HepG2 (cell line): ENCODE results near the gene TAGAP.

Experiments used
- BRCA1 ChIP-seq: sonication (generic); formaldehyde crosslinking; IDR thresholded peaks from 2 replicates; pipeline ENCODE4 v1.4.0; 2020; ENCODE audit warnings: missing genetic modification reagents
- HDAC2 ChIP-seq: sonication (generic); formaldehyde crosslinking; IDR thresholded peaks from 2 replicates; pipeline ENCODE4 v1.4.0; 2020; ENCODE audit warnings: missing genetic modification reagents
- MAZ ChIP-seq, 2 experiments: sonication (generic) in 1 of 2; formaldehyde crosslinking in 1 of 2; IDR thresholded peaks; 2 replicates each; pipeline versions ENCODE4 v1.5.0 to v1.6.1; 2012 to 2020; ENCODE audit warnings: low read depth in 2 of 2, mild to moderate bottlenecking in 2 of 2, borderline replicate concordance in 1 of 2, improper control_type of control experiment in 1 of 2, low read length in 1 of 2, missing genetic modification reagents in 1 of 2, moderate library complexity in 1 of 2
- NCOA2 ChIP-seq: sonication (generic); formaldehyde crosslinking; IDR thresholded peaks from 2 replicates; pipeline ENCODE4 v1.8.0; 2022; ENCODE audit warnings: inconsistent platforms
- POLR2A ChIP-seq, 2 experiments: IDR thresholded peaks; 2 replicates each; pipeline ENCODE4 v1.6.1; 2011; ENCODE audit warnings: low read depth in 2 of 2, low read length in 2 of 2, mild to moderate bottlenecking in 1 of 2, moderate library complexity in 1 of 2; ENCODE audit not compliant: insufficient read depth in 1 of 2
- RFX5 ChIP-seq: IDR thresholded peaks from 2 replicates; pipeline ENCODE4 v1.6.1; 2011; ENCODE audit warnings: low read depth, low read length, improper control_type of control experiment
- SKI ChIP-seq: fragments of 450-650 bp; IDR thresholded peaks from one replicate; pipeline ENCODE4 v1.6.1; 2018; ENCODE audit warnings: mild to moderate bottlenecking; ENCODE audit not compliant: partially characterized antibody
- TBP ChIP-seq: sonication (generic); formaldehyde crosslinking; IDR thresholded peaks from 2 replicates; pipeline ENCODE4 v1.5.0; 2020; ENCODE audit warnings: missing genetic modification reagents
- ZNF644 ChIP-seq: IDR thresholded peaks from 2 replicates; pipeline ENCODE4 v1.6.1; 2016; ENCODE audit warnings: low read depth
- TF ChIP-seq, protein P1 (sequence below): sonication (generic); formaldehyde crosslinking; IDR thresholded peaks from 2 replicates; pipeline ENCODE4 v1.5.0; 2020; ENCODE audit warnings: mild to moderate bottlenecking, missing genetic modification reagents, moderate library complexity
- TF ChIP-seq, protein P2 (sequence below): sonication (generic); formaldehyde crosslinking; IDR thresholded peaks from 2 replicates; pipeline ENCODE4 v1.4.0; 2020; ENCODE audit warnings: mild to moderate bottlenecking, missing genetic modification reagents

DNA sequence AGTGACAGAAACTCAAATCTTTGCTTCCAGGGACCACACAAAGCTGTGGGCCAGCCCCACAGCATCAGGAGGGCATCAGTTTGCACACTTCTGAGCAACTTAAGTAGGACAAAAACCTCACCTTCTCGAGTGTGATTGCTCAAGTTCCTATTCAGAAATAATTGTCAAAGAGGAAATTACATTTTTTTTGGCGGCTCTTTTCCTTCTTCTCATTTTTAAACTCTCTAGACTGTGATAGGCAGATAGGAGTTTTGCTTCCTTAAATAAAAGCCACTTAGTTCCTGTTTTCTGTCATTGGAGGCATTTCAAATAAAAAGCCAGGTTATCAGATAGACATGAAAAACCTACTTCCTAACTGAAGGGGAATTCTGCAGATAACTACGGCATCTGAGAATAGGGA is 11.2 kb upstream of the TAGAP start:
- TF ChIP-seq HDAC2 (CRISPR knock-in tag): no peak
- no peak for TF ChIP-seq MAZ (IDR thresholded peaks at IDR 0.05; ENCODE audit: borderline replicate concordance, low read depth, low read length)
- no peak for TF ChIP-seq MAZ (CRISPR knock-in tag; IDR thresholded peaks at IDR 0.05; ENCODE audit: low read depth)
- TF ChIP-seq, protein P1, sequence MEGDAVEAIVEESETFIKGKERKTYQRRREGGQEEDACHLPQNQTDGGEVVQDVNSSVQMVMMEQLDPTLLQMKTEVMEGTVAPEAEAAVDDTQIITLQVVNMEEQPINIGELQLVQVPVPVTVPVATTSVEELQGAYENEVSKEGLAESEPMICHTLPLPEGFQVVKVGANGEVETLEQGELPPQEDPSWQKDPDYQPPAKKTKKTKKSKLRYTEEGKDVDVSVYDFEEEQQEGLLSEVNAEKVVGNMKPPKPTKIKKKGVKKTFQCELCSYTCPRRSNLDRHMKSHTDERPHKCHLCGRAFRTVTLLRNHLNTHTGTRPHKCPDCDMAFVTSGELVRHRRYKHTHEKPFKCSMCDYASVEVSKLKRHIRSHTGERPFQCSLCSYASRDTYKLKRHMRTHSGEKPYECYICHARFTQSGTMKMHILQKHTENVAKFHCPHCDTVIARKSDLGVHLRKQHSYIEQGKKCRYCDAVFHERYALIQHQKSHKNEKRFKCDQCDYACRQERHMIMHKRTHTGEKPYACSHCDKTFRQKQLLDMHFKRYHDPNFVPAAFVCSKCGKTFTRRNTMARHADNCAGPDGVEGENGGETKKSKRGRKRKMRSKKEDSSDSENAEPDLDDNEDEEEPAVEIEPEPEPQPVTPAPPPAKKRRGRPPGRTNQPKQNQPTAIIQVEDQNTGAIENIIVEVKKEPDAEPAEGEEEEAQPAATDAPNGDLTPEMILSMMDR: no peak
- TF ChIP-seq TBP (CRISPR knock-in tag): no peak
- no peak for TF ChIP-seq POLR2A (IDR thresholded peaks at IDR 0.05; ENCODE audit: insufficient read depth in 1 of 2, low read depth in 2 of 2, low read length in 2 of 2)
- no peak for TF ChIP-seq BRCA1 (CRISPR knock-in tag)
- TF ChIP-seq SKI: no peak
- no peak for TF ChIP-seq NCOA2
- TF ChIP-seq RFX5: no peak
- TF ChIP-seq ZNF644 (CRISPR knock-in tag): no peak
- TF ChIP-seq, protein P2, sequence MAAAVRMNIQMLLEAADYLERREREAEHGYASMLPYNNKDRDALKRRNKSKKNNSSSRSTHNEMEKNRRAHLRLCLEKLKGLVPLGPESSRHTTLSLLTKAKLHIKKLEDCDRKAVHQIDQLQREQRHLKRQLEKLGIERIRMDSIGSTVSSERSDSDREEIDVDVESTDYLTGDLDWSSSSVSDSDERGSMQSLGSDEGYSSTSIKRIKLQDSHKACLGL (CRISPR knock-in tag): no peak
